ENCODE results near the gene TRMT11.
"Not testable (repeated sequence)": the region's sequence is repeated elsewhere in the genome, so short reads cannot be mapped to it uniquely, and the experiment has no call there.

Gene TRMT11

DNA sequence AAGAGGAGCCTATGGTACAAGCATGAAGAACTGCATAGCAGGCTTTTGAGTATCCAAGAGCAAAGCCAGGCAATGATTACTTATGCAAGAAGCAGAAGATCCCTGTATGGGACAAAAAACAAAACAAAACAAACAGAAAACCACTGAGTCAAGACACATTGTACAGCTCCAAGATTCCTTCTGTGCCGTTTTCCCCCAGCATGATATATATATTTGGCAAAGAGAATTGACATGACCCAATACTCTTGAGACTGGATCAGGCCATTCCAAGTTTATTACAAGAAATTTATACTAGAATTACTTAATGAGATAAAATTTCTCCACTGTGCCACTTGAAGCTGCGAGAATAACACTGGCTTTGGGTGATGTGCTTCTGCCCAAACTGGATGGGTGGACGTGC is 65.5 kb downstream of the TRMT11 start:
- Mint-ChIP-seq H3K9me3 (no peaks in the 10 kb centered on the region), H3K27me3 (no peaks in the 10 kb centered on the region), H3K36me3 (ENCODE audit: low read depth) (peaks cover 7% of the 10 kb centered on the region), H3K4me3 (no peak overlapping the region), H3K4me1 (ENCODE audit: low read depth) (no peaks in the 10 kb centered on the region), H3K27ac (no peak overlapping the region)
- intact Hi-C loops (cut with micrococcal nuclease), result no loop called here

- no peaks in the 10 kb centered on the region for H3K4me1 Mint-ChIP-seq (ENCODE audit: low read depth)
- no peaks in the 10 kb centered on the region for H3K27me3 Mint-ChIP-seq
- H3K27ac Mint-ChIP-seq, result no peak overlapping the region
- intact Hi-C loops (cut with micrococcal nuclease), result no loop called here
- H3K4me3 Mint-ChIP-seq, result no peak overlapping the region
- no peaks in the 10 kb centered on the region for H3K9me3 Mint-ChIP-seq
- peaks cover 2% of the 10 kb centered on the region for H3K36me3 Mint-ChIP-seq (ENCODE audit: low read depth)
Observed at GRCh38 chr6:126052485-126052884, 66.1 kb downstream of the TRMT11 start.

GRCh38 chr6:126054258-126054702 is 67.9 kb downstream of the TRMT11 start:
- H3K36me3 Mint-ChIP-seq (ENCODE audit: low read depth), result no peaks in the 10 kb centered on the region
- intact Hi-C loops (cut with micrococcal nuclease), result no loop called here
- no peak overlapping the region for H3K27ac Mint-ChIP-seq
- H3K4me1 Mint-ChIP-seq (ENCODE audit: low read depth), result no peaks in the 10 kb centered on the region
- H3K9me3 Mint-ChIP-seq, result no peaks in the 10 kb centered on the region
- H3K4me3 Mint-ChIP-seq, result no peak overlapping the region
- H3K27me3 Mint-ChIP-seq, result no peaks in the 10 kb centered on the region

DNA sequence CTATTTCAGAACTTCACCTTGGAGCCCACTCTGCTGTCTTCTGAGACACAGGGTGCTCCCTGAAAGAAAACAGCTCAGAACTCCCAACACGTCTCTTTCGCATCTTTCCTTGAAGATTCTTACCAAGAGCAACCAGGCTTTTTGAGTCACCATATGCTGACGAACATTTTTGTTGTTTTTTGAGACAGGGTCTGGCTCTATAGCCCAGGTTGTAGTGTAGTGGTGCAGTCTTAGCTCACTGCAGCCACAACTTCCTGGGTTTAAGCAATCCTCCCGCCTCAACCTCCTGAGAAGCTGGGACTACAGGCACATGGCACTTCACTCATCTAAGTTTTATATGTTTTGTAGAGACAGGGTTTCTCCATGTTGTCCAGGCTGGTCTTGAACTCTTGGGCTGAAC is 68.5 kb downstream of the TRMT11 start:
- Mint-ChIP-seq H3K9me3 (no peaks in the 10 kb centered on the region), H3K4me3 (no peak overlapping the region), H3K36me3 (ENCODE audit: low read depth) (no peaks in the 10 kb centered on the region), H3K27me3 (no peaks in the 10 kb centered on the region), H3K27ac (no peak overlapping the region), H3K4me1 (ENCODE audit: low read depth) (no peaks in the 10 kb centered on the region)
- intact Hi-C loops (cut with micrococcal nuclease), result no loop called here

DNA sequence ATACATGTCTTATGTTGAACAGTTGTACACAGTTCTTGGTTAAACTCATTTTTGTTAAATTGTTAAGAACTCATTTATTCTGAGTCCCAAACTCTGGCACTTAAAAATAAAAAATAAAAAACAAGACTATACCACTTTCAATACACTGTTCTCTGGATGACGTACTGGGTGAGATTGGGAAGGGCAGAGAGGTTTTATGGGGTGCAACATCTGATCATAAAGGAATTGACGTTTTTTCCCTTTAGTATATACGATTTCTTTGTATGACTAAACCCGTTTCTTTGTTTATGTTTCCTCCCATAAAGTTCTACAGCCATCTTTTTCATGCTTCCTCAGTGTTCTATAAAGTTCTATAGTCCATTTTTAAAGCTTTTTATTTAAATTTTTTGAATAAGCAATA is 69.1 kb downstream of the TRMT11 start:
- Mint-ChIP-seq H3K27me3 (no peaks in the 10 kb centered on the region), H3K4me3 (no peak overlapping the region), H3K9me3 (no peaks in the 10 kb centered on the region), H3K36me3 (ENCODE audit: low read depth) (no peaks in the 10 kb centered on the region), H3K4me1 (ENCODE audit: low read depth) (peaks cover 3% of the 10 kb centered on the region), H3K27ac (no peak overlapping the region)
- intact Hi-C loops (cut with micrococcal nuclease), result no loop called here

DNA sequence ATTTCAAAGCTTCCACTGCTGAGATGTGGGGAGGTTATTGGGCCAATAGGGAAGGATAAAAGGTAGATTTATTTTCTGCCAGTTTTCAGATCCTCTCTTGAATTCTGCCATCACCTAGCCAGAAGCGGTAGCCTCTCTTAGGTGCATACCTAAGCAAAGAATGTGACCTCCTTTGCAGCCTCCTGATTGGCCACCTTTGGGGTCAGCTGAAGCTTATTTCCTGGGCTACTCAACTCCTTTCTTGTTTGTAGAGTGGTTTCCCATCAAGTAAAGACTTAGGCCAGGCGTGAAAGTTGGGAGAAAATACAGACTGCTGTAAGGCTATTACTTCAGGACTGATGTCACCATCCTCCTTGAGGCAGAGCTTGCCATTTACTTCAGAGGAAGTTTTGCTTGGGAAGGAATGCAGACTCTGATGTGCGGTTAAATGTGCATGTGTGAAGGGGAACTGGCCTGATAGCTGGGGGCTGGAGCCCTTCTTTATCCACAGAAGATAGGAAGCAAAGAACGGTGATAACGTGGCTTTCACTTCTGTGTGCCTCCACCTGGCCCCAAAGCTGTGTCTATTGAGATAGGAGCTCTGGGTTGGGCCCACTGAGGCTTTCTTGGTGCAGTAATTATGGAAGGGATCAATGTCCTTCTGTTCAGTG is 70.1 kb downstream of the TRMT11 start:
- Mint-ChIP-seq H3K27me3 (no peaks in the 10 kb centered on the region), H3K9me3 (no peaks in the 10 kb centered on the region), H3K27ac (no peak overlapping the region), H3K36me3 (ENCODE audit: low read depth) (no peaks in the 10 kb centered on the region), H3K4me3 (no peak overlapping the region), H3K4me1 (ENCODE audit: low read depth) (peaks cover 9% of the 10 kb centered on the region)
- intact Hi-C loops (cut with micrococcal nuclease), result no loop called here

GRCh38 chr6:126058085-126058484 is 71.7 kb downstream of the TRMT11 start:
- H3K27ac Mint-ChIP-seq; H3K9me3 Mint-ChIP-seq; H3K4me1 Mint-ChIP-seq (ENCODE audit: low read depth); H3K4me3 Mint-ChIP-seq; intact Hi-C loops (cut with micrococcal nuclease); H3K36me3 Mint-ChIP-seq (ENCODE audit: low read depth); H3K27me3 Mint-ChIP-seq: not testable (repeated sequence)

DNA sequence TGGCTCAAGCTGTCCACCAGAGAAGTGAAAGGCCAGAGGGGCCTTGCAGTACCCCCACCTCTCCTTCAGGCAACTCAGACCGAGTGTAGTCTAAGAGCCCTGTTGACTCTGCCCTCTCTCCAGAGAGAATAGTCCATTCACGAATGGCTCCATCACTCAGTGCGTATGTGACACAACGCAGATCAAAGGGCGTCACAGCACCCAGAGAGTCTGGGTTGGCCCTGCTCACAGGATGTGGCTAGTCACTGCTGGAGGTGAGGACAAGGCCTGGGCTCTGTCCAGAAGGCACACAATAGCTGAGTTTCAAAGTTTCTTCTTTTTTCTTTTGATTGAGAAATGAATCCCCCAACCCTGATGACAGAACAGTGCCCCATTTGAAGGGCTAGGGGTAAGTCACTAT is 74.1 kb downstream of the TRMT11 start:
- no peak overlapping the region for H3K27ac Mint-ChIP-seq
- H3K4me1 Mint-ChIP-seq (ENCODE audit: low read depth), result peaks cover 9% of the 10 kb centered on the region
- intact Hi-C loops (cut with micrococcal nuclease), result no loop called here
- H3K4me3 Mint-ChIP-seq, result no peak overlapping the region
- H3K36me3 Mint-ChIP-seq (ENCODE audit: low read depth), result no peaks in the 10 kb centered on the region
- no peaks in the 10 kb centered on the region for H3K27me3 Mint-ChIP-seq
- H3K9me3 Mint-ChIP-seq, result no peaks in the 10 kb centered on the region

DNA sequence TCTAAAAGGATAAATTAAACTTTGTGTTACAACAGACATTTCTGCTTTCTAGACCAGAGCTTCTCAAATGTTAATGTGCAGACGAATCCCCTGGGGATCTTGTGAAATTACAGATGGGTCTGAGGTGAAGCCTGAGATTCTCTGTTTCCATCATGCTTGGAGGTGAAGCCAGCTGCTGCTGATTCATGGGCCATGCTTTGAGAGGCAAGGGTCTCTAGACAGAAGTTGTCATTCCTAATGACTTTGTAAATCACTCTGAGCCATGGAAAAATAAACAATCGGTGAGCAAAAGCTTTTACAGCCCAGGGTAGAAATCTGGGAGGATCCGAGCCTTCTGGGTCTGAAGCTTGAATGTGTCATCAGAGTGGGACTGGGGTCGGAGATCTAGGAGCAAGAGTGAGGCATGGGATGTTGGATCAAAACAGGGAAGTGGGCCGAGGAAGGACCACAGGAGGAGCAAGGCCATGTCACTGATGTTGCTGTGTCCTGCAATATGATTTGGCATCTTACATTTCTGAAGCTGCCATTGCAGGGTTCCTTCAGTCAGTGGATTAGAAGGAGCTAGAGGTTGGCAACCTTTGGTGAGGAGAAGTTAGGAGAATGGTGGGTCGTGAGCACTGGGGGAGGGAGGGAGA is 77.3 kb downstream of the TRMT11 start:
- Mint-ChIP-seq H3K9me3 (no peaks in the 10 kb centered on the region), H3K27ac (no peak overlapping the region), H3K4me1 (ENCODE audit: low read depth) (peaks cover 9% of the 10 kb centered on the region), H3K27me3 (no peaks in the 10 kb centered on the region), H3K4me3 (no peak overlapping the region), H3K36me3 (ENCODE audit: low read depth) (no peaks in the 10 kb centered on the region)
- intact Hi-C loops (cut with micrococcal nuclease), result no loop called here

DNA sequence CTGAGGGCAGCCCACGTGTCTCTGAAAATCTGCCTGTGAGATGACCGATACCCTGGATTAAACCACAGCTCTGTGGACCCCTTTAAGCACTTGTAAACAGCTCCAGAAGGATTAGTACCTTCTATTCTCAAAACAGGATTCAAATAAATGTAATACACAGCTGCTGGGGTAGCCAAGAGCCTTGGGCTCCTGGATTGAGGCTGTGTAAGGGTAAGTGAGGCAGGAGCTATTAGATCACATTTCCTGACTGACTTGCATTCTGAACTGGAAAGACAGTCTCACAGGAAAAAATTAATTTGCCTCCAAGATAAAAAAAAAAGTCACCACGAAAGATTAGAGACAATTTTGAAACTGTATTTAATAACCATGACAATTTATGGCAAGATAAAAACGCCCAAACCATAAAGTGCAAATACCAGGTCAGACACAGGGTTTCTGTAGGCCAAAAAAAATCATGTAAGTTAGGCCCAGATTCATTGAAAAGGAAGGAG is 78.0 kb downstream of the TRMT11 start:
- Mint-ChIP-seq H3K27ac (no peak overlapping the region), H3K4me3 (no peak overlapping the region), H3K36me3 (ENCODE audit: low read depth) (no peaks in the 10 kb centered on the region), H3K27me3 (no peaks in the 10 kb centered on the region), H3K4me1 (ENCODE audit: low read depth) (peaks cover 9% of the 10 kb centered on the region), H3K9me3 (no peaks in the 10 kb centered on the region)
- intact Hi-C loops (cut with micrococcal nuclease), result no loop called here

DNA sequence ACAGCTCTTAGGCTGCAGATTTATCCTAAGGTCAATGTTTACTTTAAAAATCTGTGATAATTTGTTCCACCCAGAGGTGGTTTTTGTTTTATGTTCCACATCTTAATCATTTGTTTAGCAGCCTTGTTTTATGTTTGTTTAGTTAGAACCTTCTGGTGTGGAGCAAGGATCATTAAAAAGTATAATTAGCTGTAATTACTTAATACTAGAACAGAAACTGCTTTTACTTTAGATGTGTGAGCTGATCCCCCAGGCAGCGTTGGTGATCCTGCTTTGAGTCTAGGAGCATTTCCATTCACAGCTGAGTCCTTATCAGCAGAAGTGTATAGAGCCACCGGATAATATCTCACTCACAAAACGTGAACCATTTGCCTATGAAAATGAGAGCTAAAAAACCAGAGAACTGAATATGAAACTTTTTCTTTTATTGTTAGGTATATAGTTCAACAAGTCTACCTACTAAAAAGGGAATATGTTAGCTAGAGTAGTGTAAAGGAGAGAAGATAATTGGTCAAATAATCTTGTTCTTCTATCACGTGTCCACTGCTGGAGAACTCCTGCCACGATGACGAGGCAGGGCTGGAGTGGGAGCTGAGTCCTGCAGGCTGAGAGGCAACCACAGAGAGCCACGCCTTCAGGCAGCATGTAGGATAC is 78.5 kb downstream of the TRMT11 start:
- H3K27me3 Mint-ChIP-seq, result no peaks in the 10 kb centered on the region
- no peaks in the 10 kb centered on the region for H3K36me3 Mint-ChIP-seq (ENCODE audit: low read depth)
- intact Hi-C loops (cut with micrococcal nuclease), result no loop called here
- no peaks in the 10 kb centered on the region for H3K9me3 Mint-ChIP-seq
- peaks cover 9% of the 10 kb centered on the region for H3K4me1 Mint-ChIP-seq (ENCODE audit: low read depth)
- no peak overlapping the region for H3K4me3 Mint-ChIP-seq
- H3K27ac Mint-ChIP-seq, result no peak overlapping the region

DNA sequence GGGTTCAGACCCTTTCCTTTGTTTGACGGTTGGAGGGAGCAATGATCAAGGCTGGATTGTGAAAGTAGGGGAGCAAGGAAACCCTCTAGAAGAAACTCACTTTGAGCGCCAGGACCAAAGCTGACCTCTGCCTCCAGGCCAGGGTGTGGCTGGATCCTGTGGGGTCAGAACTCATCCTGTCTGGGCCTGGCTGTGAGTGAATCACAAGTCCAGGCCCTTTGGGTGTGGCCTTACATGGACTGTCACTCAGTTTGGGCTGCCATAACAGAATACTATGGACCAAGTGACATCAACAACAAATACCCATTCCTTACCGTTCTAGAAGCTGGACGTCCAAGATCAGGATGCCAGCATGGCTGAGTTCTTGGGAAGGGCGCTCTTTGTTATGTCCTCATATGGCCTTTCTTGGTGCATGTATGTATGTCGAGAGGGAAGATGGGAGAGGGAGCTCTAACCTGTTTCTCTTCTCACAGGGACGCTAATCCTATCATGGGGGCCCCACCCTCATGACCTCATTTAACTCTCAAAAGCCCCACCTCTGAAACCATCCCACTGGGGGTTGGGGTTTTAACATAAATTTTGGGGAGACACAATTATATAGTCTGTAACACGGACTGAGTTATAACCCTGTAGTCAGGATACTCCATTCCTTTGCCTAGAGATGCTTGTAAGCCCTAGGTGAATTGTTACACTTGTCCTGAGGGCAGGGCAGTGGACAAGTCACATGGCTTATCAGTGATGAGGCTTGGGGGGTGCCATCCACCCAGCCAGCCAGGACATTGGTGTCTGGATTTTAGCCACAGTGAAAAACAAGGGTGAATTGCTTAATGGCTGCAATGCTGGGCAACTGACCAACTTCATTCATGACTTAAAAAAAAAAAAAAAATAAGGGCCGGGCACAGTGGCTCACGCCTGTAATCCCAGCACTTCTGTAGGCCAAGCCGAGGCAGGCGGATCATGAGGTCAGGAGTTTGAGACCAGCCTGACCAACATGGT is 80.0 kb downstream of the TRMT11 start:
- no peaks in the 10 kb centered on the region for H3K4me1 Mint-ChIP-seq (ENCODE audit: low read depth)
- no peak overlapping the region for H3K27ac Mint-ChIP-seq
- intact Hi-C loops (cut with micrococcal nuclease), result no loop called here
- H3K9me3 Mint-ChIP-seq, result no peaks in the 10 kb centered on the region
- no peaks in the 10 kb centered on the region for H3K36me3 Mint-ChIP-seq (ENCODE audit: low read depth)
- no peaks in the 10 kb centered on the region for H3K27me3 Mint-ChIP-seq
- H3K4me3 Mint-ChIP-seq, result no peak overlapping the region

- Mint-ChIP-seq H3K27me3 (no peaks in the 10 kb centered on the region), H3K36me3 (ENCODE audit: low read depth) (no peaks in the 10 kb centered on the region), H3K4me3 (no peak overlapping the region), H3K27ac (no peak overlapping the region), H3K9me3 (no peaks in the 10 kb centered on the region), H3K4me1 (ENCODE audit: low read depth) (no peaks in the 10 kb centered on the region)
- intact Hi-C loops (cut with micrococcal nuclease), result no loop called here
Observed at GRCh38 chr6:126067073-126067472, 80.7 kb downstream of the TRMT11 start.

DNA sequence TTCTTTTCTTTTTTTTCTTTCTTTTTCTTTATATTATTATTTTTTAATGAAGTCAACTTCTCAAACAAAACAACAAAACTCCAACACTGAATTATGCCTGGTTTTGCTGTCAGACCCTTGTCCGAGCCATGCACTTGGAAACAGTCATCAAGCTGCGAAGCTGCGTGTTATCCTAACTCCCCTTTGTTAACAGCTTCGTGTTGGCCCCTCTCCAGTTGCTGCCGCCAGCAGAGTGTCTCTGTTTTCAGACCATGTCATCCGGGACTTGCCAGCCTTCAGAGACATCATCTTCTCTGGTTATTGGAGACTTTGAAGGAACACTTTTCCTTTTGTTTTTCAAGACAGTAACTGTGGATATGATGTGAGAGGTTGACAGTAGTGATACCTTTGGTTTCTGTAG is 83.1 kb downstream of the TRMT11 start:
- no peak overlapping the region for H3K4me3 Mint-ChIP-seq
- intact Hi-C loops (cut with micrococcal nuclease), result no loop called here
- no peaks in the 10 kb centered on the region for H3K4me1 Mint-ChIP-seq (ENCODE audit: low read depth)
- H3K9me3 Mint-ChIP-seq, result no peaks in the 10 kb centered on the region
- no peaks in the 10 kb centered on the region for H3K36me3 Mint-ChIP-seq (ENCODE audit: low read depth)
- H3K27ac Mint-ChIP-seq, result no peak overlapping the region
- no peaks in the 10 kb centered on the region for H3K27me3 Mint-ChIP-seq
